MM.1S (cell line): Measurements from ENCODE around the gene SMG6.
"Not testable (repeated sequence)": the region's sequence is repeated elsewhere in the genome, so short reads cannot be mapped to it uniquely, and the experiment has no call there.

ENCODE experiments used
- DNase-seq: peaks from one replicate; pipeline ENCODE4 v3.0.0-alpha.2; 2015
- H2AFZ ChIP-seq: fragments of 300-600 bp; sonication (generic); 2 replicates; pipeline ENCODE4 v1.6.0; 2016; ENCODE audit warnings: antibody characterized with exemption, low read length
- H3F3A ChIP-seq: fragments of 300-600 bp; sonication (generic); 2 replicates; pipeline ENCODE4 v1.6.1; 2016; ENCODE audit warnings: mild to moderate bottlenecking, antibody characterized with exemption, low read length, moderate library complexity, mixed read lengths; ENCODE audit not compliant: insufficient read depth
- H3K27ac ChIP-seq: fragments of 300-600 bp; sonication (generic); 2 replicates; pipeline ENCODE4 v1.5.1; 2016; ENCODE audit warnings: mild to moderate bottlenecking, low read length
- H3K27me3 ChIP-seq: fragments of 300-600 bp; sonication (generic); replicated peaks from 2 replicates; pipeline ENCODE4 v1.6.0; 2016; ENCODE audit warnings: low read length; ENCODE audit not compliant: insufficient read depth
- H3K36me3 ChIP-seq: fragments of 300-600 bp; sonication (generic); replicated peaks from 2 replicates; pipeline ENCODE4 v1.6.1; 2016; ENCODE audit warnings: mild to moderate bottlenecking, low read length, mixed read lengths; ENCODE audit not compliant: insufficient read depth
- H3K4me1 ChIP-seq: fragments of 300-600 bp; sonication (generic); 2 replicates; pipeline ENCODE4 v1.6.1; 2016; ENCODE audit warnings: low read length, mixed read lengths
- H3K4me2 ChIP-seq: fragments of 300-600 bp; sonication (generic); 2 replicates; pipeline ENCODE4 v1.6.0; 2016; ENCODE audit warnings: low read depth, low read length
- H3K4me3 ChIP-seq: fragments of 300-600 bp; sonication (generic); 2 replicates; pipeline ENCODE4 v1.5.1; 2016; ENCODE audit warnings: low read length, mixed read lengths
- H3K79me2 ChIP-seq: fragments of 300-600 bp; sonication (generic); 2 replicates; pipeline ENCODE4 v1.6.1; 2016; ENCODE audit warnings: mixed run types, low read length, mixed read lengths
- H3K9ac ChIP-seq: fragments of 300-600 bp; sonication (generic); 2 replicates; pipeline ENCODE4 v1.6.1; 2016; ENCODE audit warnings: low read length, mixed read lengths
- H3K9me2 ChIP-seq: fragments of 300-600 bp; sonication (generic); replicated peaks from 2 replicates; pipeline ENCODE4 v1.6.1; 2016; ENCODE audit warnings: mild to moderate bottlenecking, low read length, mixed read lengths; ENCODE audit not compliant: insufficient read depth
- H3K9me3 ChIP-seq: fragments of 300-600 bp; sonication (generic); replicated peaks from 2 replicates; pipeline ENCODE4 v1.6.1; 2016; ENCODE audit warnings: mild to moderate bottlenecking, low read length, mixed read lengths; ENCODE audit not compliant: insufficient read depth
- H4K20me1 ChIP-seq: fragments of 300-600 bp; sonication (generic); 2 replicates; pipeline ENCODE4 v1.6.1; 2016; ENCODE audit warnings: mild to moderate bottlenecking, low read length, moderate library complexity, mixed read lengths; ENCODE audit not compliant: insufficient read depth
- EZH2 ChIP-seq: fragments of 300-600 bp; sonication (generic); optimal IDR thresholded peaks from 2 replicates; pipeline ENCODE3; 2017; ENCODE audit warnings: low read depth, mild to moderate bottlenecking, antibody characterized with exemption, low read length, mixed read lengths
- EZH2phosphoT487 ChIP-seq: fragments of 300-600 bp; sonication (generic); IDR thresholded peaks from 2 replicates; pipeline ENCODE4 v1.6.1; 2018; ENCODE audit warnings: antibody characterized with exemption, low read length
- TF ChIP-seq, protein P1 (sequence below): fragments of 300-600 bp; sonication (generic); IDR thresholded peaks from 2 replicates; pipeline ENCODE4 v1.5.1; 2016; ENCODE audit warnings: antibody characterized with exemption, low read length, mixed read lengths

The SMG6 gene

GRCh38 chr17:2267354-2267753 is 36.2 kb downstream of the SMG6 start:
- H3K27me3 ChIP-seq: no peaks in the 10 kb centered on the region
- H2AFZ ChIP-seq: no peak overlapping the region
- H3K9ac ChIP-seq: peak overlapping the region; percentile 56; the same call in 1 of the 2 replicates
- no peaks in the 10 kb centered on the region for H4K20me1 ChIP-seq
- TF ChIP-seq EZH2phosphoT487 (no peak), EZH2 (no peak)
- TF ChIP-seq, protein P1, sequence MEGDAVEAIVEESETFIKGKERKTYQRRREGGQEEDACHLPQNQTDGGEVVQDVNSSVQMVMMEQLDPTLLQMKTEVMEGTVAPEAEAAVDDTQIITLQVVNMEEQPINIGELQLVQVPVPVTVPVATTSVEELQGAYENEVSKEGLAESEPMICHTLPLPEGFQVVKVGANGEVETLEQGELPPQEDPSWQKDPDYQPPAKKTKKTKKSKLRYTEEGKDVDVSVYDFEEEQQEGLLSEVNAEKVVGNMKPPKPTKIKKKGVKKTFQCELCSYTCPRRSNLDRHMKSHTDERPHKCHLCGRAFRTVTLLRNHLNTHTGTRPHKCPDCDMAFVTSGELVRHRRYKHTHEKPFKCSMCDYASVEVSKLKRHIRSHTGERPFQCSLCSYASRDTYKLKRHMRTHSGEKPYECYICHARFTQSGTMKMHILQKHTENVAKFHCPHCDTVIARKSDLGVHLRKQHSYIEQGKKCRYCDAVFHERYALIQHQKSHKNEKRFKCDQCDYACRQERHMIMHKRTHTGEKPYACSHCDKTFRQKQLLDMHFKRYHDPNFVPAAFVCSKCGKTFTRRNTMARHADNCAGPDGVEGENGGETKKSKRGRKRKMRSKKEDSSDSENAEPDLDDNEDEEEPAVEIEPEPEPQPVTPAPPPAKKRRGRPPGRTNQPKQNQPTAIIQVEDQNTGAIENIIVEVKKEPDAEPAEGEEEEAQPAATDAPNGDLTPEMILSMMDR: no peak
- peak overlapping the region; percentile 87 for H3K4me2 ChIP-seq
- H3K9me2 ChIP-seq: no peaks in the 10 kb centered on the region
- H3K4me1 ChIP-seq: peaks cover 35% of the 10 kb centered on the region
- no peaks in the 10 kb centered on the region for H3K9me3 ChIP-seq
- no peaks in the 10 kb centered on the region for H3K36me3 ChIP-seq
- peak overlapping the region; percentile 92; the same call in 1 of the 2 replicates for H3K27ac ChIP-seq
- H3K79me2 ChIP-seq: peaks cover 33% of the 10 kb centered on the region
- H3K4me3 ChIP-seq: peak overlapping the region; percentile 19; the same call in 1 of the 2 replicates
- no peak for DNase-seq
- peaks cover 27% of the 10 kb centered on the region for H3F3A ChIP-seq

- Histone ChIP-seq H3K9me3 (no peaks in the 10 kb centered on the region), H3K36me3 (no peaks in the 10 kb centered on the region), H3K27me3 (no peaks in the 10 kb centered on the region), H3K4me1 (peaks cover 35% of the 10 kb centered on the region), H3K9me2 (no peaks in the 10 kb centered on the region), H4K20me1 (no peaks in the 10 kb centered on the region), H3F3A (peaks cover 27% of the 10 kb centered on the region), H3K4me2 (peak overlapping the region; percentile 87), H3K4me3 (peak overlapping the region; percentile 19; the same call in 1 of the 2 replicates), H3K27ac (peak overlapping the region; percentile 92), H3K9ac (peak overlapping the region; percentile 56), H3K79me2 (peaks cover 38% of the 10 kb centered on the region), H2AFZ (no peak overlapping the region)
- DNase-seq: no peak
- TF ChIP-seq EZH2 (no peak), EZH2phosphoT487 (no peak)
- TF ChIP-seq, protein P1: no peak
These were observed 36.7 kb downstream of the SMG6 start for GRCh38 chr17:2266865-2267228.

DNA sequence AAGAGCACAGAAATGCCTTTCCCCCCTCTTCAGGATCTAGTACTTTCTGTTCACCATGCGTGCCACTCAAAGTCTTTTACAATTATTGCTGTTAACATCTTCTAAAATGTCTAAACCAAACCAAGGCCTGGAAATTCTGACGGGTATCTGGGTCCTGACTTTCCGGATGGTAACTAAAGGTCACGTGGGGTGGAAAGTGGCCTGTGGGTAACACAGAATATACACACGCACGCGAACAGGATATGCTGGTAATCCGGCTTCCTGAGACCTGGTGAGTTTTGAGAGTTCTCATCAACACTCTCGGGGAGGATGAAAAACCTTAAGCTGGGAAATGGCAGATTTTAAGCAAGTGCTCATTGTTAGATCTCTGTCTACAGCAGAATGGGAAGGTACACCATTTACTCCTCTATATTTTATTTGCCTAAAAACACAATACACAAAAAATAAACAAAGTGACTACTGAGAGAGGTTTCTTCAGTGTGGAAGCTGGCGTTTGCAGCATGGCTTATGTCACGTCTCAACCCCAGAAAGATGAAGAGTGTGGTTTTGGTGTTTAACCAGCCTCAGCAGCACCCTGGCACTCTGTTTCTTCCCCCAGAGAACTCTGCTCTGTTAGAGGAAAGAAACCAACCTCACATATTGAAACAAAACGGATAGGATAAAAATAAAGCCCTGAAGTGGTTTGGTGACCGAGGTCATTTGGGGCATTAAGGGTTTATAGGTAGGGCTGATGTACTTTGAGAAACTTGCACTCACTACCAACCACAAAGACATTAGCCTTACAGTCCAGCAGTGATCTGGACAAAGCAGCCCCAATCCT is 37.3 kb downstream of the SMG6 start:
- Histone ChIP-seq H3K36me3 (no peaks in the 10 kb centered on the region), H4K20me1 (no peaks in the 10 kb centered on the region), H3K9me3 (no peaks in the 10 kb centered on the region), H3F3A (peaks cover 27% of the 10 kb centered on the region), H2AFZ (no peak overlapping the region), H3K27ac (peak overlapping the region; percentile 92), H3K79me2 (peaks cover 44% of the 10 kb centered on the region), H3K9me2 (no peaks in the 10 kb centered on the region), H3K4me1 (peaks cover 39% of the 10 kb centered on the region), H3K9ac (peak overlapping the region; percentile 56), H3K4me3 (peak overlapping the region; percentile 46), H3K27me3 (no peaks in the 10 kb centered on the region), H3K4me2 (peak overlapping the region; percentile 87)
- TF ChIP-seq, protein P1: no peak
- TF ChIP-seq EZH2phosphoT487 (no peak), EZH2 (no peak)
- DNase-seq: peak; percentile 92

- not testable (repeated sequence) for H4K20me1 ChIP-seq, DNase-seq, H3K27me3 ChIP-seq, H3K9me2 ChIP-seq, H3K36me3 ChIP-seq, H2AFZ ChIP-seq, H3K9me3 ChIP-seq
- H3K4me1 ChIP-seq: peaks cover 45% of the 10 kb centered on the region
- H3K4me2 ChIP-seq: peak overlapping the region; percentile 87
- H3K79me2 ChIP-seq: peaks cover 46% of the 10 kb centered on the region
- peak overlapping the region; percentile 56 for H3K9ac ChIP-seq
- H3K27ac ChIP-seq: peak overlapping the region; percentile 92
- peak overlapping the region; percentile 46 for H3K4me3 ChIP-seq
- peaks cover 31% of the 10 kb centered on the region for H3F3A ChIP-seq
These were observed 38.4 kb downstream of the SMG6 start for GRCh38 chr17:2265166-2265565.
